ENCODE measurements around the gene TLX3. TPM values are rescaled to one million over a fixed set of nuclear protein-coding genes. Genes with fewer than 3 reads are reported as not detected.

TLX3 gene
- total RNA-seq, 1 experiment from 2014 or later, result not detected

- no peak overlapping the region for H3K27ac ChIP-seq
- H3K9me2 ChIP-seq (ENCODE audit: insufficient read depth), result no peaks in the 10 kb centered on the region
- no peak overlapping the region for H3K4me3 ChIP-seq
- no TSS peak for BruUV-seq (replicated peaks)
- peak; percentile 39 to 47 for DNase-seq
- CTCF ChIA-PET, result interaction anchor here (1.1 kb wide), 1 partner anchor 597 kb away, joined by 3 read pairs; no protein-coding TSS in a partner anchor
- no peak for TF ChIP-seq EZH2 (IDR thresholded peaks at IDR 0.05; ENCODE audit: low read depth)
- TF ChIP-seq CTCF (conservative IDR thresholded peaks at IDR 0.05), result peak; percentile 84
- no peak overlapping the region for H3K4me2 ChIP-seq
- H3K4me1 ChIP-seq (replicated peaks; ENCODE audit: insufficient read depth), result 0 out of 2 replicates have a peak, but pooled peaks cover 2% of the 10 kb centered on the region
- intact Hi-C loops (cut with micrococcal nuclease; ENCODE audit: unreplicated experiment), result loop anchor here (1.0 kb wide), 2 partner anchors 533 to 598 kb away; no protein-coding TSS in a partner anchor
- no peaks in the 10 kb centered on the region for H3K9me3 ChIP-seq (ENCODE audit: insufficient read depth, low read depth)
- H3K79me2 ChIP-seq (ENCODE audit: low read depth), result no peaks in the 10 kb centered on the region
- no peaks in the 10 kb centered on the region for H3K36me3 ChIP-seq (ENCODE audit: low read depth)
- H4K20me1 ChIP-seq (ENCODE audit: insufficient read depth), result no peaks in the 10 kb centered on the region
- POLR2A ChIA-PET (ENCODE audit: unreplicated experiment), result no interaction called here
- H3F3A ChIP-seq (ENCODE audit: insufficient read depth, low read depth), result no peaks in the 10 kb centered on the region
- H3K27me3 ChIP-seq (ENCODE audit: insufficient read depth, low read depth), result no peaks in the 10 kb centered on the region
- H2AFZ ChIP-seq, result no peak overlapping the region
Measured at GRCh38 chr5:171342362-171343111, 33.5 kb downstream of the TLX3 start.

GRCh38 chr5:171344936-171345608 lies 36.0 kb downstream of the TLX3 start:
- TF ChIP-seq CTCF (conservative IDR thresholded peaks at IDR 0.05) (no peak), EZH2 (IDR thresholded peaks at IDR 0.05; ENCODE audit: low read depth) (no peak)
- Histone ChIP-seq H3K36me3 (ENCODE audit: low read depth) (no peaks in the 10 kb centered on the region), H3K27ac (no peak overlapping the region), H3K4me2 (no peak overlapping the region), H3K27me3 (ENCODE audit: insufficient read depth, low read depth) (no peaks in the 10 kb centered on the region), H3K4me3 (no peak overlapping the region), H3K9me3 (ENCODE audit: insufficient read depth, low read depth) (no peaks in the 10 kb centered on the region), H2AFZ (no peak overlapping the region), H4K20me1 (ENCODE audit: insufficient read depth) (no peaks in the 10 kb centered on the region), H3K79me2 (ENCODE audit: low read depth) (no peaks in the 10 kb centered on the region), H3K9me2 (ENCODE audit: insufficient read depth) (no peaks in the 10 kb centered on the region), H3K4me1 (replicated peaks; ENCODE audit: insufficient read depth) (no peaks in the 10 kb centered on the region), H3F3A (ENCODE audit: insufficient read depth, low read depth) (no peaks in the 10 kb centered on the region)
- DNase-seq, result no peak
- ChIA-PET CTCF (no interaction called here), POLR2A (ENCODE audit: unreplicated experiment) (no interaction called here)
- no TSS peak for BruUV-seq (replicated peaks)
- intact Hi-C loops (cut with micrococcal nuclease; ENCODE audit: unreplicated experiment), result no loop called here

GRCh38 chr5:171351536-171352073 lies 42.6 kb downstream of the TLX3 start:
- TF ChIP-seq EZH2 (IDR thresholded peaks at IDR 0.05; ENCODE audit: low read depth), result no peak
- TF ChIP-seq CTCF (conservative IDR thresholded peaks at IDR 0.05), result no peak
- Histone ChIP-seq H4K20me1 (ENCODE audit: insufficient read depth) (no peaks in the 10 kb centered on the region), H3K4me2 (no peak overlapping the region), H3K4me3 (no peak overlapping the region), H3F3A (ENCODE audit: insufficient read depth, low read depth) (no peaks in the 10 kb centered on the region), H3K9me3 (ENCODE audit: insufficient read depth, low read depth) (no peaks in the 10 kb centered on the region), H3K27ac (no peak overlapping the region), H3K27me3 (ENCODE audit: insufficient read depth, low read depth) (no peaks in the 10 kb centered on the region), H2AFZ (no peak overlapping the region), H3K4me1 (replicated peaks; ENCODE audit: insufficient read depth) (no peaks in the 10 kb centered on the region), H3K79me2 (ENCODE audit: low read depth) (no peaks in the 10 kb centered on the region), H3K36me3 (ENCODE audit: low read depth) (no peaks in the 10 kb centered on the region), H3K9me2 (ENCODE audit: insufficient read depth) (no peaks in the 10 kb centered on the region)
- intact Hi-C loops (cut with micrococcal nuclease; ENCODE audit: unreplicated experiment), result no loop called here
- no TSS peak for BruUV-seq (replicated peaks)
- CTCF ChIA-PET, result interaction anchor here (0.7 to 1.3 kb wide), 3 partner anchors 63 to 212 kb away, joined by 5 to 16 read pairs (median 7); no protein-coding TSS in a partner anchor
- DNase-seq, result no peak
- POLR2A ChIA-PET (ENCODE audit: unreplicated experiment), result no interaction called here
